Stimulated activated CD8-positive, alpha-beta memory T cell treated with anti-CD3 and anti-CD28 coated beads, Interleukin-12 subunit alpha, Interleukin-12 subunit beta, amount 100 ng/mL, for 24 hours (primary cell): ENCODE data around the gene TPBG.

Experiments
- DNase-seq: peaks from one replicate; pipeline ENCODE4 v3.0.0-alpha.2; 2020; ENCODE audit errors: extremely low read depth

The TPBG gene, protein sequence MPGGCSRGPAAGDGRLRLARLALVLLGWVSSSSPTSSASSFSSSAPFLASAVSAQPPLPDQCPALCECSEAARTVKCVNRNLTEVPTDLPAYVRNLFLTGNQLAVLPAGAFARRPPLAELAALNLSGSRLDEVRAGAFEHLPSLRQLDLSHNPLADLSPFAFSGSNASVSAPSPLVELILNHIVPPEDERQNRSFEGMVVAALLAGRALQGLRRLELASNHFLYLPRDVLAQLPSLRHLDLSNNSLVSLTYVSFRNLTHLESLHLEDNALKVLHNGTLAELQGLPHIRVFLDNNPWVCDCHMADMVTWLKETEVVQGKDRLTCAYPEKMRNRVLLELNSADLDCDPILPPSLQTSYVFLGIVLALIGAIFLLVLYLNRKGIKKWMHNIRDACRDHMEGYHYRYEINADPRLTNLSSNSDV

DNA sequence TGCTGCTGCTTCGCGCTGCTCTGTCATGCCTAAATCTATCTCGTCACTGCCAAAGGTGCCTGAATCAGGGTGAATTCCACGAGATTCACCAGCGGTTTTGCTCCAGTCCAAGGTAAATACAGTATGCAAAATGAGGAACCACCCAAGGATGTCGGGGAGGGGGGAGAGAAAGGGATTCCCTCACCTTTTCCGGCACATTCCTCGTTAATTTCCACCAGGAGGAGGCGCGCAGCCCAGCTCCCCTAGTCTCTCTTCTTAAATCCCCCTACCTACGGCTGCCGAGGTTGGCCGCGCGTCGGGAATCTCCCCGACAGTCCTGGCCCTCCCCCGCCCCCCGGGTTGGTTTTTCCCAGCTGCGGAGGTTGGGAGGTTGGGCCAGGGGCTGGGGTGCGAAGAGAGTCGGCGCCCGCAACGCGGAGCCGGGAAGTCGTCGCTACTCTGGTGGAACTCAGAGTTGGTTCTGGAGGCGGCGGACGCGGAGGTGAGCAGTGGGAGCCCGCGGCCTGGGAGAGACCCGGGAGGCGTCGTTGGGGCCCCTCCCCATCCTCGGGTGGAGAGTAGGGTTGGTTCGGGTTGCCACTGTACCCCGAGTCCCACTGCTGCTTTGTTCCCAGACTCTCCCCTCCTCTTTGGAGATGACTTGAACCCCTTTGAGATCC is at the start of gene TPBG:
TSS of gene TPBG (plus strand) at position 390 of the 659 bp plus-strand sequence. CDS start 1,145 bp downstream, outside the sequence.
- no peak for DNase-seq

DNA sequence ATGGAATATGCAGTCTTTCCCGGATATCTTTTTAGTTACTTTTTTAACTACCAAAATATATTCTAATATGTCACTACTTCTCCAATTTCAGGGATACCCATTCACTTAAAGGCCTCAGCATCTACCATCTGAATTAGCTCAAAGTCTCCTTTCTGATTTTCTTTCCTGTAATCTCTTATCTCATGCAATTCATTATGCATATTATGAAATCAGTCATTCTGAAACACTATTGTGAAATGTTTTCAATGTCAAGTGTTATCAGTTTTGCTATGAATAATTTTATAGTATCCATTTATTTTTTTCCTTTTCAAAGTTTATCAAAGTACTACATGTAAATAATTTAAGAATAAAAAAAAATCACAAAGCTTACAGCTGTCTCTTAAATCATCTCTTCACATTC is 41.2 kb upstream of the TPBG start:
- DNase-seq = no peak

DNA sequence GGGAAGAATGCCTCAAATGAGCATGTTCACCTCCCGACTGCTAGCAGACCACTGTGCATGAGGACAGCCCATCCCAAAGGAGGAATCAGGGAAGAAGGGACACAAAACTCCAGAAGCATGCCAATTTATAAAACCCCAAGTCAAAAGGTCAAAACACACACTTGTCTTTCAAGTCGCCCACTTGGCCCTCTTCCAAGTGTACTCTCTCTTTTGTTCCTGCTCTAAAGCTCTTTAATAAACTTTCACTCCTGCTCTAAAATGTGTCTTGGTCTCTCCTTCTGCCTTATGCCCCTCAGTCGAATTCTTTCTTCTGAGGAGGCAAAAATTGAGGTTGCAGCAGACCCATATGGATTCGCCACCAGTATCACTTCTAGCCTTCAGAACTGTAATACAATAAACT is 33.9 kb upstream of the TPBG start:
- no peak for DNase-seq

DNA sequence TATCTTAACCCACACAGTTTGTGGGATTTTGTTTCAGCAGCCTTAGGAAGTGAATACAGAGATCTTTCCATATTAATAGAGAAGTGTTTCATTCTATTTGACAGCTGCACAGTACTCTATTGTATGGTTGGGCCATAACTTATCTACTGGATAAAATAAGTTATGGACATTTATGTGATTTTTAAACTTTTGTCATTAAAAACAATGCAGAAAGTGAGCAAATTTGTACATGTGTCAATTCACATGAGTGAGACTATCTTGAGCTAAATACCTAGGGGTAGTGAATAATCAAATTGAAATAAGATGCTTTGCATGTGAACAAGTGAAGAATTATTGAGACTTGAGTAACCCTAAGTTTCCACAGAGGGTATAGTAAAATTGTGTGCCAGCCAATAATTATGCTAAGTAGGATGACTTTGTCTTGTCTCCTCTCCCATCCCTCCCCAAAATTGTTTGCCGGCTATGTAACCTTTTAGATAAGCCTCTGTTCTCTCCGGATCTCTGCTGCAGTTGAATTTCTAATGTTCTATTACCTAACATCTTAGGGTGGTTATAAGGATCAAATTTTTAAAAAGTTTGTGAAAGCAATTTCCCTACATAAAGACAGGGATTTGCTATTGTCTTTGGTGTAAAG is 33.3 kb upstream of the TPBG start:
- no peak for DNase-seq

DNA sequence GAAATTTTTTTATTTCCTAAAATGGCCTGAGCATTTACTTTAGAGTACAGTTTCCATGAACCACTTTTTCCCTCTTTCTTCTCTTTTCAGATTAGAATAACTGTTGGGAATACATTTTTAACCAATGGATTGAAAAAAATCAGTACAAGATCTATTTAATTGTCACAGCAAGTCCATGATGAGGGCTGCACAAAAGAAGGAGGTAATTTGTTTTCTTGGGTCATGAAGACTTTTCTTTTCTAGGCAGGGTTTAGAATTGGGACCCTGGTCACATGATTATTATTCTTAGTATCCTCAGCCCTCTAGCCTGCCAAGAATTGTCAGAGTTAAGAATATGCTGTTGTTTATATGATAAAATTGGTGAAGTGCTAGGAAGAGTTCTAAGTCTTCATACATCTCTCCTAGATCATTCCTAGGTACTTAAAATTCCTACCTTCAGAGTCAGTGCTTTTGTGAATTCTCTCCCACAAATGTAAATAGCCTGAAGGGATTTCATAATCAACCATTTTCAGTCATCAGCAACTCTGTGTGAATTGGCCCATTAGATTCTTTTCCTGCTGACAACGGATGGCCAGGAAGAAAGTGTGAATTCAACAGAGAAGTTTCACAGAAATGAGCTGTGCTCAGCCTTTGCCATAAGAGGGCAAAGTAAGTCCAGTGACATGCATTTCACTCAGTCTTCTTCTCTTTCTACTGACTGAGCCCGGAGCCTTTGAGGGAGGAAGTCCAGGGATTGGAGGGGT is 32.4 kb upstream of the TPBG start:
- DNase-seq = no peak

DNA sequence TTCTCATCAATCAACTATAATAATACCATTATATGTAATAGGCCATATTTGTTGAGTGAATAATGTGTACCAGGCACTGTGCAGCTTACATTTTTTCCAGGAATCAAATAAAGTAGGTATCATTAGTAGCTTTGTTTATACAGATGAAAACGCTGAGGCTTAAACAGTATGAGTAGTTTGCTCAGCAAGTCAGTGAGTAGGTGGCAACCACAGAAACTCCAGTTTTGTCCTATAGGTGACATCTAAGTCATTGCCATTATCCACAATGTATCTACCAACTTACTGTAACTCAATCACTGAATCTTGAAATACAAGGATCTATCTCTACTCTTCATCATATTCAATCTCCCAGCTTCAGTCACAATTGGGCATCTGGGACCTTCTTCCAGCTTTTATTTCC is 29.8 kb upstream of the TPBG start:
- no peak for DNase-seq

DNA sequence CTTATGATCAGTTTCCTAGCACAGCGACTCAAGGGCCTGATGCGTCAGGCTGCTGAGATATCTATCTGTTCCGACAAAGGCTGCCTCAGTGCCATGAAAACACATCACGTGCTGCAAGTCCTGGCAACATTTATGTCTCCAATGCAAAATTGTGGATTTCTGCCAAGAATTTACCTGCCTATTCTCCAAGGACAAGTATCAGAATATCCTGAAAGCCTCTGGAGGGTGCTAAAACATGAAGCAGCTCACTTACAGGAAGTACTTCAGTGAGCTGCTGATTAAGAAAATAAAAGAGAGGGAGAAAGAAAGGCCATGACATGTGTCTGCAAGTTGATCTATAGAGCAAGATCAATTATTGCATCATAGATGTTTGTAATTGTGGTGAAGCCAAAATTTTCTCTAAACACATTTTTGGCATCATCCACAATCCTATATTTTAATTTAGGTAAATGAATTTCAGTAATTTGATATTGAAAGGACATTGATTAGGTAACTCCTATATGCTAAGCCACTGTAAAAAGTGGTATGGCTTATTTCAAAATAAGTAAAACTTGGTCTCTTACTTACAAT is 25.8 kb upstream of the TPBG start:
- no peak for DNase-seq

DNA sequence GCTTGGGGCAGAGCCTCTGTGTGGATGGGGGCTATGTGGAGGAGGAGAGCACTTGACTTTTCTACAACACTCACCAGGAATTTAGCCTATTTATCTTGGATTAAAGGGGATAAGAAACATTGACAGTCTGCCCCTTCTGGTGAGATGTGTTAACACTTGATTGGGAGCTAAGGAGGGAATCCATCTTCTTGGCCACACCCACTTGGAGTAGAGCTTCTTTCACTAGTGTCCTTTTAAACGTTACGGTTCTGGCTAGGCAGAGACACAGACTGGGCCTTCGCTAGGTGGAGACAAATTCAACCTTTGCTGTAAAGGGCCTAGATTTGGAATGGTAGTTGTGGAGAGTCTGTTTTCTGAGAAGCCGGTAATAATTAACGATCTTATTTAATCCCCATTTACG is 15.5 kb upstream of the TPBG start:
- no peak for DNase-seq

DNA sequence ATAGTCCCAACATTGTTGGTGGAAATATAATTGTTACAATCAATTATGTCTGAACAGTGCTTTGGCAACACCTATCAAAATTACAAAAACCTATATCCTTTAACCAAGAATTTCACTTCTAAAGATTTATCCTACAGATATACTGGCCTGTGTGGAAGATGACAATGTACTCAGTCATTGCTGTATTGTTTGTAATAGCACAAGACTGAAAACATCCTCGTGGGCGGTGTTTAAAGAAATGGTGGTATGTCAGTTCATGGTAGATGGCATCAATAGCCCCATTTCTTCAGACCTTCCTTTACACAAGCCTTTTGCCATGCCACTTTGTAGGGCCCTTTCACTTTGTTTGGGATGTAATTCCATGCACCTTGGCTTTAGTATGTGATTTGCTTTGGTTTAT is 9.8 kb upstream of the TPBG start:
- no peak for DNase-seq

DNA sequence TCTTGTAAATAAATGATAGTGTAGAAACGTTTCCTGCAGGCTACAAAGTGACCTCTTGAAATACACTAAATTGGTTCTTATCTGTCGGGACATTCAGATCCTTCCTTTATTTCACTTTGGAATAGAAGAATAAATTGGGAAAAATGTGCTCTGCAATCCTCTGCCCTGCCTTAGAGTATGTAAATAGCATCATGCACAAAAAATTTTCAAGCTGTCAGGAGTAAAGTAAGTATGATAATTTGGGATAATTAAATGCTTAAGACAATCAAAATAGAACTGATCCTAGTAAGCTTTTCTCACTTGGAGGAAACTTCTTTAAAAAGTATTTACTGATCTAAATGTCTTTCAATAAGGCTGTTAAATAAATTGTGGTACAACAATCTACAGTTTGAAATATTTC is 3.1 kb upstream of the TPBG start:
- DNase-seq = no peak

DNA sequence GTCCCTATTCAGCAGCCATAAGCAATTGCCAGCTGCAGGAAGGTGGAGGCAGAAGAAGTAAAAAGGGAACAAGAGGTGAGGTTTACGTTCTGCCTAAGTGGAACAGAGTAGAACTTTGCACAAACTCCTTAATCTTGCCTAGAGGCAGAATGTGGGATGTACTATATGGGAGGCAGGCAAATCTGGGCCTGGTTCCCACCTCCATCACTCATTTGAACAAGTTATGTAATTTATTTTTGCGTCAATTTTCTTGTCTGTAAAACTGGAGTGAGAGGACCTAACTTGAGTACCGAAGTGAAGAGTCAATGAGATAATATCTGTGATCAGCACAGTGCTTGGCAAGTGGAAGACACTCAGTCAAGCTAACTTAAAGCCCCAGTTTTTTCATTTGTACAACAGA is 2.0 kb upstream of the TPBG start:
- DNase-seq = no peak

DNA sequence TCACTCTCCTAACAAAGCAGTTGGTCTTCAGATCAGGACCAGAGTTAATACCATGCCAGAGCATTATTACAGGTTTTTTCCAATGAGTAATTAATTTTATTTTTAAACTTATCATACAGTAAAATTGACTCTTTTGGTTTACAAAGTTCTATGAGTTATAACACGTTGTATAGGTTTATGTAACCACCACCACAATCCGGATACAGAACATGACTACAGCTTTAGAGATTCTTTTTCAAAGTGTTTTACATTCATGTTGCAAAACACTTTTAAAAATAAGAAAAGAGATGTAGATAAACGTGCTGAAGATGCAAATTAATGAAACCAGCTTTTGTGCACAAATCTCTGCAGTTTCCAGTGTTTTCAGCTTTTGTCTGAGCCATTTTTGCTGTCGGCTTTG is 1.5 kb upstream of the TPBG start:
- DNase-seq = no peak

DNA sequence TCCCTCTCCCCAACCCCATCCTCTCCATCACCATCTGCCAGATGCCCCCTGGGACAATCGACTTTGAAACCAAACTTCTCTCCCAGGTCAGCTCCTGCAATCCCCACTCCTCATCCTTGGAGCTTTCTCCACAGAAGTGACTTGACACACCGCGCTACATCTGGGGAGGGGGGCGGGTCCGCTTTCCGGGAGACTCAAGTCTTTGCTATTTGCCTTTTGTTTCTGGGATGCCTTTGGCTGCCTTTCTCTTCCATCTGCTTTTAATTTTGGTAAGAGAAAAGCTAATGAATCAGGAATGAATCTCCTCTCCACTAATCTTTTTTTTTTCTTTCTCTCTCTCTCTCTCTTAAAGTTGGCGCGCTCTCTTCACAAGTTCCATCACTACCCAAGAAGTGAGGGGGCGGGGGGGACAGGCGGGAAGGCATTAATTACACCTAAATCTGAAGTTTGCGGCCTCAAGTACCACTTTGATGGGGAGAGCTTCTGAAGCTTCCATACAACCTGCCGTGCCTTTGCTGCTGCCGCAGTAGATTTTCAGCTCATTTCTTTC is 664 bp upstream of the TPBG start:
- no peak for DNase-seq

DNA sequence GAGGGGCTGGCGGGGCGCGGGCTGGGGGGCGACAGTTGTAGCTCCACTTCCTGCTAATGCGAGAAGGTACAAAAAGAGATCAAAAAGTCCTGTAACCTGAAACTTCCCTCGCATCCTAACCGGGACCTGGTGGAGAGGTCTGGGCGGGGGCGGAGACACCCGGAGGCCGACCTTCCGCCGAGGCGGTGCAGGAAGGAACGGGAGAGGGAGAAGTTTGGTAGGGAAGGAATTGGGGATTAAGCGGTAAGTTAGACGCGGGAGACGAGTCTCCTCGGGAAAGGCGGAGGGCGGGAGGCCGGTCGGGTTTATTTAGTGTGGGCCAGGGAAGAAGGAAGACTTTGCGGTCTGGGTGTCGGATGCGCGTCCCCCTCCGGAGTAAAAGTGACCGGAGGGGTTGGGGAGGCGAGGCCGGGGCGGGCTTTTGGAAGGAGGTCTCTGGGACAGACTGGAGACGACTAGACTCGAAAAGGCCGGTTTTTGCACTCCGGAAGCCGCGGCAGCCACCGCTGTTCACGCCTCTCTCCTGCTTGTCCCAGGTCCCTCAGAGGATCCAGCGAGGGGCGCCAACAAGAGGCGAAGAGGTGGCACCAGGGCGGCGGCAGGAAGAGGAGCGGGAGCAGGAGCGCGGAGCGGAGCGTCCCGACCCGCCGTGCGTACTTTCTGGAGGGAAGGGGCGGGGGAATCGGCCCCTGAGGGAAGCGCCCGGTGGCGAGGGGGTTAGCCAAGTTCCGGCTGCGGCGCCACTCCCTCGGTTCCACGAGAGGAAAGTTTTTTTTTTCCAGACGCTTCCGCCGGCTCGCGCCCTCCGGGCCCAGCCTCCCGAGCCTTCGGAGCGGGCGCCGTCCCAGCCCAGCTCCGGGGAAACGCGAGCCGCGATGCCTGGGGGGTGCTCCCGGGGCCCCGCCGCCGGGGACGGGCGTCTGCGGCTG is 734 bp downstream of the TPBG start:
- no peak for DNase-seq

DNA sequence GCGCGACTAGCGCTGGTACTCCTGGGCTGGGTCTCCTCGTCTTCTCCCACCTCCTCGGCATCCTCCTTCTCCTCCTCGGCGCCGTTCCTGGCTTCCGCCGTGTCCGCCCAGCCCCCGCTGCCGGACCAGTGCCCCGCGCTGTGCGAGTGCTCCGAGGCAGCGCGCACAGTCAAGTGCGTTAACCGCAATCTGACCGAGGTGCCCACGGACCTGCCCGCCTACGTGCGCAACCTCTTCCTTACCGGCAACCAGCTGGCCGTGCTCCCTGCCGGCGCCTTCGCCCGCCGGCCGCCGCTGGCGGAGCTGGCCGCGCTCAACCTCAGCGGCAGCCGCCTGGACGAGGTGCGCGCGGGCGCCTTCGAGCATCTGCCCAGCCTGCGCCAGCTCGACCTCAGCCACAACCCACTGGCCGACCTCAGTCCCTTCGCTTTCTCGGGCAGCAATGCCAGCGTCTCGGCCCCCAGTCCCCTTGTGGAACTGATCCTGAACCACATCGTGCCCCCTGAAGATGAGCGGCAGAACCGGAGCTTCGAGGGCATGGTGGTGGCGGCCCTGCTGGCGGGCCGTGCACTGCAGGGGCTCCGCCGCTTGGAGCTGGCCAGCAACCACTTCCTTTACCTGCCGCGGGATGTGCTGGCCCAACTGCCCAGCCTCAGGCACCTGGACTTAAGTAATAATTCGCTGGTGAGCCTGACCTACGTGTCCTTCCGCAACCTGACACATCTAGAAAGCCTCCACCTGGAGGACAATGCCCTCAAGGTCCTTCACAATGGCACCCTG is 1.6 kb downstream of the TPBG start:
- DNase-seq = no peak

DNA sequence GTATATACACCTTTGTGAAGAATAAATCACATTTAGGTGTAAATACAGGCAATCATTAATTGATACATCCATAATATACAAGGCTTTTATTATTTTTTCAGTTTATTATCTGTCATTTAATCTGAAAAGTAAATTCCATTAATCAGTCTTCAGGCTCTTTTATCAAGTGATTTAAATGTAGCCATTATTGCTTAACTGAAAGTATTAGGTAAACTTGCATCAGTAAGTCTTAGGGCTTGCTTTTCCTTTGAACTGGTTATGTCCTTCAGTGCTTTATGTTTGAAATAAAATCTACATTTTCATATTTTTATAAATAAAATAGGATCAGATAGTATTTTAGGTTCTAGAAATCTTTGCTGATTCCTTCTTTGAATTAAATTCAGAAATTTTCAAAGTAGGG is 4.1 kb downstream of the TPBG start:
- DNase-seq = no peak

DNA sequence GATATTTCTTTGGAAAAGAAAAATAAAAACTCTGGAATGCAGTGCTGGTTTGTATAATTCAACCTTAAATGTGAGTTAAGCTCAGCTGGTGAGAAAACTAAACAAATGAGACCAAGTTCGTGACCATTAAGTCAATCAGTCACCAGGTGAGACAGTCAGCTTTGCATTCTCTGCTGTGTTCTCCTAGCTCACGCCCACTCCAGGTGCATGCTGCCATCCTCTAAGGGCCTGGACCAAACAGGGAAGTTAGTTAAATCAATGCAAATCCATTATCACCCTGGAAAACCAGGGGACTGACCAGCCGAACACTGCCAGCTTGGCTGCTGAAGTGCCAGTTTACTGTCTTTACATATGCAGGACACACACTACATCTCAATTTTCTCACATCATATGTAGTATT is 7.2 kb downstream of the TPBG start:
- DNase-seq = no peak

DNA sequence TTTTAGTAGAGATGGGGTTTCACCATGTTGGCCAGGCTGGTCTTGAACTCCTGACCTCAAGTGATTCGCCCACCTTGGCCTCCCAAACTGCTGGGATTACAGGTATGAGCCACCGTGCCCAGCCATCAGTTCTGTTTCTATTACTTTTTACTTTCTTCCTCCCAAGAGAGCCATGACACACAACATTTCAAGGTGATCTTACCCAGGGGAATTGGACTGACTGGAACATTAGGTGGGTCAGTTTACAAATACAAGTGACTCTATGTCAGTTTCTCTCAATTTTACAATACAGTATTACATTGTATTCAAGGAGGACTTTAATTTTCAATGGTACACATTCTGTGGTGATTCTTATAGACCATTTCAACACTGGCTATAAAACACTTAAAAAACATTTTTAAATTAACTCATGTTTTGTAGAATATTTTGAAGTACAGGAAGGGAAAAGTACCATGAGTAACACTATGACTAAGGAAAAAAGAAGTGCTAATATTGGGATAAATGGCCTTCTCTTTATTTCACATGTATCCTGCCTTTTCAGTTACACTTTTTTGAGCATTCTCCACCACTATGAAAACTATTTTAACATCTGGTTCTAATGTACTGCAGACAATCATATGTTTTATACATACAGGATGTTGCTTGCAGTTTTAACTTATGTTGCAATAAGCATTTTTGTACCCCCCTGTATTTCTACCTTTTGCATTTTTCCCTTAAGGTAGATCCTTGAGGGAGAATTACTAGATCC is 8.4 kb downstream of the TPBG start:
- no peak for DNase-seq

DNA sequence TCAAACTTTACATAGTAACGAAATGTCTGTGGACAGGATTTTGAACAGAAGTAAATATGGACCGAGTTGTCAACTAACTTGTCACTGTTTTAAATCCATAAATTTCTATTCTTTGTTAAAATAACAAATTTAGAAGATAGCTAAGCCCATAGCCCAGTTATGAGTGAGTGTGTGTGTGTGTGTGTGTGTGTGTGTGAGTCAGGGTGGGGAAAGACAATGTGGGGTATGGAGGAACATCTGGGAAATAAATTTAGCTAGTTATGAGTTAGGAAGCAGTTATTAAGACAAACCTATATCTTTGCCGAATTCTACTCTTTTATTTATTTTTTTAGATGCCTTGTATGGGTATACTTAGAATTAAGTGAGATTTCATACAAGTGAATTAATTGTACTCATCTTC is 9.0 kb downstream of the TPBG start:
- DNase-seq = no peak
